AG04450 (cell line): Measurements from ENCODE around the gene SLX9. TPM values are rescaled to one million over a fixed set of nuclear protein-coding genes. Genes with fewer than 3 reads are reported as not detected.

Experiments
- CTCF ChIA-PET: fragments of 300-600, 350-600 bp; formaldehyde crosslinking; extraction: SDS; loops from one replicate; lab custom pipeline; 2022; ENCODE audit warnings: antibody characterized with exemption, inconsistent platforms; lab: Charles Lee
- POLR2A ChIA-PET: fragments of 350-600 bp; formaldehyde crosslinking; extraction: SDS; loops from one replicate; lab custom pipeline; 2021; ENCODE audit warnings: antibody characterized with exemption, inconsistent platforms; lab: Yijun Ruan, JAX
- DNase-seq: peaks from one replicate; pipeline ENCODE4 v3.0.0-alpha.2; 2011; ENCODE audit warnings: low read depth, low spot score
- H3K27ac ChIP-seq: one replicate; pipeline ENCODE4 v1.5.1; 2012; ENCODE audit warnings: low read depth, low read length, control low read depth
- H3K27me3 ChIP-seq: one replicate; pipeline ENCODE4 v1.6.0; 2012; ENCODE audit warnings: low read length; ENCODE audit not compliant: control insufficient read depth, insufficient read depth
- H3K4me3 ChIP-seq: 2 replicates; pipeline ENCODE4 v1.5.1; 2011; ENCODE audit warnings: mild to moderate bottlenecking, low read depth, low read length, control low read depth
- H3K9me3 ChIP-seq: 2 replicates; pipeline ENCODE4 v1.5.1; 2012; ENCODE audit warnings: low read length; ENCODE audit not compliant: control insufficient read depth, insufficient read depth
- CTCF ChIP-seq: IDR thresholded peaks from 2 replicates; pipeline ENCODE4 v1.5.1; 2011; ENCODE audit warnings: low read depth, low read length, control low read depth, inconsistent platforms
- polyA plus RNA-seq: library from polyadenylated mRNA; depleted of rRNA; stranded (reverse); fragments of >200 nt; gene quantifications from 2 replicates; pipeline ENCODE4 v1.2.3, GENCODE V29; 2011

Gene SLX9
- polyA plus RNA-seq, 1 experiment, result 11.4 TPM

- no peak overlapping the region for H3K27ac ChIP-seq
- peaks cover 20% of the 10 kb centered on the region for H3K9me3 ChIP-seq
- no peak for DNase-seq
- H3K27me3 ChIP-seq, result no peaks in the 10 kb centered on the region
- H3K4me3 ChIP-seq, result no peak overlapping the region
- CTCF ChIA-PET, result no interaction called here
- POLR2A ChIA-PET, result no interaction called here
- no peak for TF ChIP-seq CTCF
Measured at GRCh38 chr21:45009616-45010015, 69.8 kb downstream of the SLX9 start.

GRCh38 chr21:45010096-45010495, 70.3 kb downstream of the SLX9 start:
- CTCF ChIA-PET, result interaction anchor here (1.1 kb wide), 1 partner anchor 92 kb away, joined by 3 read pairs; no protein-coding TSS in a partner anchor
- Histone ChIP-seq H3K27me3 (no peaks in the 10 kb centered on the region), H3K27ac (no peak overlapping the region), H3K4me3 (no peak overlapping the region), H3K9me3 (peaks cover 16% of the 10 kb centered on the region)
- POLR2A ChIA-PET, result no interaction called here
- no peak for DNase-seq
- no peak for TF ChIP-seq CTCF

GRCh38 chr21:45010860-45011259, 71.0 kb downstream of the SLX9 start:
- ChIA-PET CTCF (interaction anchor here (1.1 kb wide), 1 partner anchor 92 kb away, joined by 3 read pairs; no protein-coding TSS in a partner anchor), POLR2A (interaction anchor here (1.6 kb wide), 1 partner anchor 10 kb away, joined by 4 read pairs; no protein-coding TSS in a partner anchor)
- no peaks in the 10 kb centered on the region for H3K27me3 ChIP-seq

GRCh38 chr21:45011426-45011825, 71.6 kb downstream of the SLX9 start:
- H3K27me3 ChIP-seq, result no peaks in the 10 kb centered on the region
- TF ChIP-seq CTCF, result no peak
- H3K4me3 ChIP-seq, result no peak overlapping the region
- DNase-seq, result no peak
- H3K9me3 ChIP-seq, result peaks cover 11% of the 10 kb centered on the region
- no peak overlapping the region for H3K27ac ChIP-seq
- CTCF ChIA-PET, result no interaction called here
- POLR2A ChIA-PET, result interaction anchor here (1.3 to 1.6 kb wide), 2 partner anchors 10 to 12 kb away, joined by 3 to 4 read pairs; no protein-coding TSS in a partner anchor

More at GRCh38 chr21:45010860-45011259, 71.0 kb downstream of the SLX9 start:
- H3K4me3 ChIP-seq, result no peak overlapping the region
- H3K27ac ChIP-seq, result no peak overlapping the region
- no peak for DNase-seq
- no peak for TF ChIP-seq CTCF
- H3K9me3 ChIP-seq, result peaks cover 13% of the 10 kb centered on the region

GRCh38 chr21:45011911-45012661, 72.3 kb downstream of the SLX9 start:
- peak; percentile 79 for DNase-seq
- CTCF ChIA-PET, result no interaction called here
- Histone ChIP-seq H3K27me3 (no peaks in the 10 kb centered on the region), H3K4me3 (no peak overlapping the region), H3K9me3 (peaks cover 11% of the 10 kb centered on the region), H3K27ac (peak overlapping the region; percentile 70)
- POLR2A ChIA-PET, result interaction anchor here (0.7 to 1.8 kb wide), 5 partner anchors 11 to 203 kb away, joined by 3 to 16 read pairs (median 7); no protein-coding TSS in a partner anchor
- peak; percentile 20 for TF ChIP-seq CTCF
